ENCODE data around the gene DEPDC1B.

- TF ChIP-seq TCF4 (CRISPR knock-in tag; IDR thresholded peaks at IDR 0.05; ENCODE audit: borderline replicate concordance) (no peak), OSR1 (CRISPR knock-in tag; IDR thresholded peaks at IDR 0.05) (no peak), ZNF565 (CRISPR knock-in tag; conservative IDR thresholded peaks at IDR 0.05; ENCODE audit: low read depth) (no peak), ZFP30 (CRISPR knock-in tag; IDR thresholded peaks at IDR 0.05) (no peak), ARNTL (CRISPR knock-in tag; IDR thresholded peaks at IDR 0.05; ENCODE audit: borderline replicate concordance, low read depth) (no peak), PATZ1 (CRISPR knock-in tag; IDR thresholded peaks at IDR 0.05; ENCODE audit: borderline replicate concordance) (no peak)
Observed at GRCh38 chr5:60740322-60740721, 40.4 kb upstream of the DEPDC1B start.

Data from SK-N-SH treated with all-trans-retinoic acid at 6 μM for 48 hours (cell line).